Measurements from ENCODE around the gene SETMAR.

DNA sequence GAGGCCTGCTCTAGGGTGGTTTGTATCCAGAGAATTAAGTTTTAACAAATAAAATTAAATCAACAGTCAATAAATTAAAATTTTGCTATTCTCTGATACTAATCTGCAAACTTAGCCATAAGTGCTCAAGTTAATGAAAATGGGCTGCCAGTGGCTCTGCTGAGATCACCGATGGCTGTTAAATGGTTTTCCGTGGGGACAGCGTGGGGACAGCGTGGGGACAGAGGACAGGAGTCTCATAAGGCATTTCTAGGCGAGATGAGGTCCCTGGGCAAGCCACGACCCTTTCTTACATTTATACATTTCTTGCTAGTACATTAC lies 53.0 kb downstream of the SETMAR start:
- TF ChIP-seq, protein P1, sequence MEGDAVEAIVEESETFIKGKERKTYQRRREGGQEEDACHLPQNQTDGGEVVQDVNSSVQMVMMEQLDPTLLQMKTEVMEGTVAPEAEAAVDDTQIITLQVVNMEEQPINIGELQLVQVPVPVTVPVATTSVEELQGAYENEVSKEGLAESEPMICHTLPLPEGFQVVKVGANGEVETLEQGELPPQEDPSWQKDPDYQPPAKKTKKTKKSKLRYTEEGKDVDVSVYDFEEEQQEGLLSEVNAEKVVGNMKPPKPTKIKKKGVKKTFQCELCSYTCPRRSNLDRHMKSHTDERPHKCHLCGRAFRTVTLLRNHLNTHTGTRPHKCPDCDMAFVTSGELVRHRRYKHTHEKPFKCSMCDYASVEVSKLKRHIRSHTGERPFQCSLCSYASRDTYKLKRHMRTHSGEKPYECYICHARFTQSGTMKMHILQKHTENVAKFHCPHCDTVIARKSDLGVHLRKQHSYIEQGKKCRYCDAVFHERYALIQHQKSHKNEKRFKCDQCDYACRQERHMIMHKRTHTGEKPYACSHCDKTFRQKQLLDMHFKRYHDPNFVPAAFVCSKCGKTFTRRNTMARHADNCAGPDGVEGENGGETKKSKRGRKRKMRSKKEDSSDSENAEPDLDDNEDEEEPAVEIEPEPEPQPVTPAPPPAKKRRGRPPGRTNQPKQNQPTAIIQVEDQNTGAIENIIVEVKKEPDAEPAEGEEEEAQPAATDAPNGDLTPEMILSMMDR (IDR thresholded peaks at IDR 0.05 in 4 of 5, conservative IDR thresholded peaks at IDR 0.05 in 1 of 5) = no peak
- TF ChIP-seq POLR2A (IDR thresholded peaks at IDR 0.05) = no peak
